ENCODE results near the gene AFF4. TPM values are rescaled to one million over a fixed set of nuclear protein-coding genes. Genes with fewer than 3 reads are reported as not detected.

The AFF4 gene
- total and polyA plus RNA-seq, 2 experiments from 2014 or later, result 41.7 to 47.3 TPM

DNA sequence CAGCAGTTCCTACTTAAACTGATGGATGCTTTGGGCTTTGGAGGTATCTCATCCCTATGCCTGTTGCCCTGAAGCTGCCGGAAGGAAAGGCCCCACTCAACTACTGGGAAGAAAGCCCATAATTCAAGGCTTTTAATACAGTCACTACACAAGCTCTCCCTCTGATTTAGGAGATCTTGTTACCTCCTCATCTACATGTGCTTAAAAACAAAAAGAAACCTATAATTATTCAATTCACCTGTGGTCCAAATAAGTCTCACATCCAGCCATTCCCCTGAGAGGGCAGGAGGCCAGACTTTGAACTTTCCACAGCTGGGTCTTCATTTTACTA lies 90.7 kb downstream of the AFF4 start:
- H3K4me1 ChIP-seq (ENCODE audit: insufficient read depth), result peaks cover 19% of the 10 kb centered on the region
- no peak overlapping the region for H3K9ac ChIP-seq
- peak overlapping the region; percentile 25; the same call in 1 of the 2 replicates for H3K27ac ChIP-seq
- H3K4me2 ChIP-seq (ENCODE audit: unreplicated experiment), result no peak overlapping the region
- peaks cover 22% of the 10 kb centered on the region; the same call in 1 of the 2 replicates for H3K36me3 ChIP-seq (ENCODE audit: low read depth)
- no peaks in the 10 kb centered on the region for H3K9me2 ChIP-seq (ENCODE audit: insufficient read depth)
- DNase-seq, result no peak
- H2AFZ ChIP-seq, result no peak overlapping the region
- peaks cover 76% of the 10 kb centered on the region for H3F3A ChIP-seq (ENCODE audit: insufficient read depth)
- H3K27me3 ChIP-seq (replicated peaks; ENCODE audit: insufficient read depth), result no peaks in the 10 kb centered on the region
- H3K4me3 ChIP-seq, result no peak overlapping the region
- no peaks in the 10 kb centered on the region for H4K20me1 ChIP-seq (ENCODE audit: insufficient read depth)
- TF ChIP-seq EZH2phosphoT487 (IDR thresholded peaks at IDR 0.05; ENCODE audit: insufficient read depth, low read depth) (no peak), EZH2 (IDR thresholded peaks at IDR 0.05; ENCODE audit: insufficient read depth, poor library complexity, severe bottlenecking) (no peak)
- WGBS, 2 experiments (ENCODE audit: low coverage in 1 of 2, low lambda C conversion rate in 2 of 2, missing lambda C conversion rate in 2 of 2), result 95 to 97% methylated on average over 1 of the region's 1 CpG
- in situ Hi-C loops (cut with MboI), result no loop called here
- H3K79me2 ChIP-seq (ENCODE audit: insufficient read depth), result peaks cover 34% of the 10 kb centered on the region
- no peaks in the 10 kb centered on the region for H3K9me3 ChIP-seq (ENCODE audit: low read depth)

DNA sequence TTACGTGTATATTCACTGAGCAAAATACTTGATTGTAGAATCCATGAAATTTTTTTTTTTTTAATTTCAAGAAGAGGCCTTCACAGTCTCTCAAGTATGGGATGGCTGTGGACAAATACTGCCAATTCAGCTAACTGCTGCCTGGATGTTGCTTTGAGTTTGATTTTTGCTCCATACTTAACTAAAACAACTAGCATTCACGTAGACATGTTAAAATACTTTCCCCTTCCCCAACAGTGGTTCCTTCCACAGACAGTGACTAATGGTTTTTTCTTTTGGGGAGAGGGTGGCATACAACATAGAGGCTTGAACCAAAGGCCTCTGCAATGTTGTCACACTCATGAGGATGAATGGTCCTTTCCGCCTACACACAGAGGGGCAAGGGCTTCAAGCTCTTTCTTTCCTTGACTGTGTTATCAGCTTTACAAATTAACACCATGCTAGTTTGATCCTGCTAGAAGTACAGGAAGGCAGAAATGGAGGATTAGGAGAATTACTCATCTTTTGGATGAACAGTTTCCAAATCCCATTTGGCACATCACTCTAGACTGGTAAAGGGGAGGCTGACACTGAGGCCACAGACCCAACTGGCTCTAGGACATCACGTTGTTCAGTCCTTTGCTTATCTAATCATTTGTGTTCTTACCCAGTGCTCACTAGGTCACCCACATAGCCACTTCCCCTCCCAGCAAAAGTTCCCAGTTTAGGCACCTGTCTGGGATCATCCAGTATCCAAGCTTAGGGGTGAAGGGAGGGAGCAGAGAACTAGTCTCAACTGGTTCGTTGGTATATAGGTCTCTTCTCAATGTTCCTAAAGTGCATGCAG lies 91.8 kb downstream of the AFF4 start:
- 79 to 86% methylated on average over 5 of the region's 5 CpGs for WGBS, 2 experiments (ENCODE audit: low coverage in 1 of 2, low lambda C conversion rate in 2 of 2, missing lambda C conversion rate in 2 of 2)
- H3K4me2 ChIP-seq (ENCODE audit: unreplicated experiment), result no peak overlapping the region
- in situ Hi-C loops (cut with MboI), result no loop called here

DNA sequence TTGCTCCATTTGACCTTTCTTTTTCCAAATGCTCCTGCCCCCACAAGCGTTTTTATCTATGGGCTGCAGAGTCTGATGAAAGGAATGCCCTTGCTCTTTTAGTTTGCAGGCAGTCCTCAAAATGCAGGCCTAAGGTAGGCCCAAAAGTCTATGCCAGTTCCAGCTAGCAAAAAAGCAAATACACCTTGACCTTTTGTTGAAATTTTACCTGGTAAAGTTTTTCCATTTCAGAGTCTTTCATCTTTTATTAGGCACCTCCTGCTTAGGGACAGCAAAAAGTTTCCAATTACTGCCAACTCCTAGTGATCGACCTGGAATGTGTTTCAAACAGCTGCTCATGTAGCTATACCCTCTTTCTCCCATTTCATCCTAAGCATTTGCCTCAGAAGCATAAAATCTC lies 92.6 kb downstream of the AFF4 start:
- 51 to 59% methylated on average over 2 of the region's 2 CpGs for WGBS, 2 experiments (ENCODE audit: low coverage in 1 of 2, low lambda C conversion rate in 2 of 2, missing lambda C conversion rate in 2 of 2)
- in situ Hi-C loops (cut with MboI), result no loop called here

More for the DNA sequence above, 91.8 kb downstream of the AFF4 start:
- DNase-seq, result no peak
- Histone ChIP-seq H3F3A (ENCODE audit: insufficient read depth) (peaks cover 73% of the 10 kb centered on the region), H3K79me2 (ENCODE audit: insufficient read depth) (peaks cover 34% of the 10 kb centered on the region), H3K36me3 (ENCODE audit: low read depth) (peaks cover 17% of the 10 kb centered on the region; the same call in 1 of the 2 replicates), H3K27me3 (replicated peaks; ENCODE audit: insufficient read depth) (no peaks in the 10 kb centered on the region), H3K9me2 (ENCODE audit: insufficient read depth) (no peaks in the 10 kb centered on the region), H2AFZ (no peak overlapping the region), H3K27ac (no peak overlapping the region), H4K20me1 (ENCODE audit: insufficient read depth) (no peaks in the 10 kb centered on the region), H3K9me3 (ENCODE audit: low read depth) (no peaks in the 10 kb centered on the region), H3K4me1 (ENCODE audit: insufficient read depth) (peaks cover 17% of the 10 kb centered on the region), H3K4me3 (no peak overlapping the region), H3K9ac (no peak overlapping the region)
- TF ChIP-seq EZH2 (IDR thresholded peaks at IDR 0.05; ENCODE audit: insufficient read depth, poor library complexity, severe bottlenecking) (no peak), EZH2phosphoT487 (IDR thresholded peaks at IDR 0.05; ENCODE audit: insufficient read depth, low read depth) (no peak)

DNA sequence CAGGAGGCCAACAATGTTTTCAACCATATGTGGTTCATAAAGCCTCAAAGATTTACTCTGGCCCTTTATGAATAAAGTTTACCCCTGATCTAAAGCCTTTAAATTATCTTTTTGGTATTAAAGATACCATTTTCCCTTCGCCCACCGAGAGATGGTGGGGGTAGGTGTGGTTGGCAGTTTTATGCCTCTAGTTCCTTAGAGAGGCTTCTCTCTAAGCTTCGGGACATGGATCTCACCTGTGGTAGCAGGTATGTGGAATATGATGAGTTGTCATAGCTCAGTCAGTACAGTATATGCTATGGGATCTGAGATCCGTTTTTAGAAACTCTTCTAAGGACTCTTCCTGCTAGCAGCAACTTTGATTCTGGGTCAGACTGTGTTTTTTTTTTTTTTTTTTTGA lies 94.7 kb downstream of the AFF4 start:
- Histone ChIP-seq H3K79me2 (ENCODE audit: insufficient read depth) (peaks cover 29% of the 10 kb centered on the region), H3K4me3 (no peak overlapping the region), H3K9me2 (ENCODE audit: insufficient read depth) (no peaks in the 10 kb centered on the region), H2AFZ (no peak overlapping the region), H4K20me1 (ENCODE audit: insufficient read depth) (no peaks in the 10 kb centered on the region), H3K27ac (no peak overlapping the region), H3K27me3 (replicated peaks; ENCODE audit: insufficient read depth) (no peaks in the 10 kb centered on the region), H3F3A (ENCODE audit: insufficient read depth) (peaks cover 62% of the 10 kb centered on the region), H3K9me3 (ENCODE audit: low read depth) (no peaks in the 10 kb centered on the region), H3K9ac (peak overlapping the region; percentile 97; the same call in 1 of the 2 replicates), H3K4me1 (ENCODE audit: insufficient read depth) (peaks cover 15% of the 10 kb centered on the region), H3K4me2 (ENCODE audit: unreplicated experiment) (no peak overlapping the region), H3K36me3 (ENCODE audit: low read depth) (peaks cover 12% of the 10 kb centered on the region; the same call in 1 of the 2 replicates)
- DNase-seq, result no peak
- WGBS, 2 experiments (ENCODE audit: low coverage in 1 of 2, low lambda C conversion rate in 2 of 2, missing lambda C conversion rate in 2 of 2), result 98 to 100% methylated on average over 4 of the region's 4 CpGs
- TF ChIP-seq EZH2 (IDR thresholded peaks at IDR 0.05; ENCODE audit: insufficient read depth, poor library complexity, severe bottlenecking) (no peak), EZH2phosphoT487 (IDR thresholded peaks at IDR 0.05; ENCODE audit: insufficient read depth, low read depth) (no peak)
- in situ Hi-C loops (cut with MboI), result no loop called here

More for the DNA sequence above, 92.6 kb downstream of the AFF4 start:
- peaks cover 34% of the 10 kb centered on the region for H3K79me2 ChIP-seq (ENCODE audit: insufficient read depth)
- H2AFZ ChIP-seq, result no peak overlapping the region
- H3K36me3 ChIP-seq (ENCODE audit: low read depth), result peaks cover 17% of the 10 kb centered on the region; the same call in 1 of the 2 replicates
- no peaks in the 10 kb centered on the region for H3K9me2 ChIP-seq (ENCODE audit: insufficient read depth)
- no peak overlapping the region for H3K4me3 ChIP-seq
- no peak overlapping the region for H3K9ac ChIP-seq
- DNase-seq, result no peak
- no peaks in the 10 kb centered on the region for H3K27me3 ChIP-seq (replicated peaks; ENCODE audit: insufficient read depth)
- no peaks in the 10 kb centered on the region for H4K20me1 ChIP-seq (ENCODE audit: insufficient read depth)
- no peak for TF ChIP-seq EZH2 (IDR thresholded peaks at IDR 0.05; ENCODE audit: insufficient read depth, poor library complexity, severe bottlenecking)
- TF ChIP-seq EZH2phosphoT487 (IDR thresholded peaks at IDR 0.05; ENCODE audit: insufficient read depth, low read depth), result no peak
- peaks cover 13% of the 10 kb centered on the region for H3K4me1 ChIP-seq (ENCODE audit: insufficient read depth)
- H3F3A ChIP-seq (ENCODE audit: insufficient read depth), result peaks cover 71% of the 10 kb centered on the region
- no peak overlapping the region for H3K27ac ChIP-seq
- H3K9me3 ChIP-seq (ENCODE audit: low read depth), result no peaks in the 10 kb centered on the region
- no peak overlapping the region for H3K4me2 ChIP-seq (ENCODE audit: unreplicated experiment)

All from GM23248 (cell line).